Kidney tubule cell (primary cell): ENCODE results near the gene MYO18A.
"Not testable (repeated sequence)": the region's sequence is repeated elsewhere in the genome, so short reads cannot be mapped to it uniquely, and the experiment has no call there.

Experiments
- DNase-seq: peaks from one replicate; pipeline ENCODE4 v3.0.0-alpha.2; 2018; ENCODE audit warnings: low spot score

Gene MYO18A

DNA sequence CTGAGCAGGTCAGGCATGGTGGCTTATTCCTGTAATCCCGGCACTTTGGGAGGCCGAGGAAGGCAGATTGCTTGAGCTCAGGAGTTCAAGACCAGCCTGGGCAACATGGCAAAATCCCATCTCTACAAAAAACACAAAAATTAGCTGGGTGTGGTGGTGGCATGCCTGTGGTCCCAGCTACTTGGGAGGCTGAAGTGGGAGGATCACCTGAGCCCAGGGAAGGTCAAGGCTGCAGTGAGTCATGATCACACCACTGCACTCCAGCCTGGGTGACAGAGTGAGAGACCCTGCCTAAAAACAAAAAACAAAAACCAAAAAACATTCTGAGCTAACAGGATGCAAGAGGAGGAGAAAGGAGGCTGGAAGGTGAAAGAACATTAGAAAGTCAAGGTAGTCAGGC lies 33.0 kb downstream of the MYO18A start:
- DNase-seq: not testable (repeated sequence)

DNA sequence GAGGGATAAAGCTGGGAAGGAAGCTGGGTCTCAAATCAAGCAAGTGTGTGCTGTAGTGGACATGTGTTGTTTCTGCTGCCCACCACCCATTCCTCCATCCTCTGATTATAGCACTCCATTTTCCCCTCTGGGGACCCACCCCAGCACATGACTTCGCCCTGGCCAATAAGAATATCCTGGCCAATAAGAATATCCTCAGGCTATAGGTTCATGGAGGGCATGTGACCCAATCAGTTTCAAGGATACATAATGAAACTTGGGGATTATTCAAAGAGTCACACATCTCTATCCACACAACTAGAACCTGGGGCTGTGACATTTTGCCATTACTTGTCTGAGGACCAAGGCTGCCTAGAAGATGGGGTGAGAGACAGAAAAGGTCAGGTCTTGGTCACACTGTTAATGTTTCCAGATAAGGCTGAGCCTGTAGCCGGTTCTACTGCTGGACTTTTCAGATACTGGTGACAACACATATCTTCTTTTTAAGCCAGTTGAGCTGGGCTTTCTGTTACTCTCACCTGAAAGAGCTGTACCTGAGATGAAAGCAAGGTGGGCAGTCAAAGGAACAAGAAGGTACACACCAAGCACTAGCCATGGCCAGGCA lies 33.7 kb downstream of the MYO18A start:
- DNase-seq: no peak

DNA sequence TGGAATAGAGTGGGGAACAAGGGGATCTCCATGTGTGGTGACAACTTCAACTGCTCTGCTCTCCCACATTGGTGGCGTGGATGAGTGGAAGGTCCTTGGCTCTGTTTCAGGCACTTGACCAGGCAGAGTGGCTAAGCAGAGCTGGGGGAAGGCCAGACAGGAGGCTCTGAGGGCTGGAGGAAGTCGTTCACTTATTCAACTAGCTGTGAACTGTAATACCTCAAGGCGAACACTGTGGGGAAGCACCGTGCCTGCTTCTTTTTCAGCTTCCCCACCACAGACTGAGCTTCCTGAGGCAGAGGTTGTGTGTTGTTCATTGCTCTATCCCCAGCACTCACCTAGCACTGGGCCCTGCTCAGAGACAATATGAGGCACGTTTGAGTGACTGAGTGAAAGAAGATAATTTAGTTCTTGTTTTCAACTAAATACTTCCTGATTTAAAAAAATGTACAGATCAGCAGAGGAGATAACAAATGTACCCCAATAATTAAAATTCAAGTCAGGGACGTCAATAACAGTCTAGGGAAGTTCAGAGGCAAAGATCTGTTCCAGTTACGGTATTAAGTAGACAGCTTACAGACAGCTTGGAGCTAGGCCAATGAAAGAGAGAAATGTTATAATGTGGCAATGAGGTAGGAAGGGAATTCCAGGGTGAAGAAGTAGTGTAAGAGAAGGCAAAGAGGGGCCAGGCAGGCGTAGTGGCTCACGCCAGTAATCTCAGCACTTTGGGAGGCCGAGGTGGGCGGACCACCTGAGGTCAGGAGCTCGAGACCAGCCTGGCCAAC lies 34.7 kb downstream of the MYO18A start:
- peak; percentile 85 for DNase-seq

DNA sequence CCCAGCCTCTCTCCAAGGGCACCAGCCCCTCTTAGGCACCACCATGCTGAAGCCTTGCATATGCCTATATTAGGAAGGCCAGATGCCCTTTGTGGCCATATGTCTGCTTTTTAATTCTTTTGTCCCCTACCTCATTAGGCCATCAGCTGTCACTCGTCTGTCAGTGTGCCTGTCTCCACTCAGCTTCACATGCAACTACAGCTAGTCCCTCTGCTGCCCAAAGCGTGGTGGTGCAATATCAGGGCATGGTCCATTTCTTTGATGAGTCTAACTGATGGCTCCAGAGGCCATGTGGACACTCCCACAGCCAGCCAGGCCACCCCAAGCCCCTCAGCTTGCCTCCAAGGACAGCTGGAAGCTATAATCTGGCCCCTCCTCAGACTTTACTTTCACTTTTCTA lies 36.3 kb downstream of the MYO18A start:
- peak; percentile 33 for DNase-seq

DNA sequence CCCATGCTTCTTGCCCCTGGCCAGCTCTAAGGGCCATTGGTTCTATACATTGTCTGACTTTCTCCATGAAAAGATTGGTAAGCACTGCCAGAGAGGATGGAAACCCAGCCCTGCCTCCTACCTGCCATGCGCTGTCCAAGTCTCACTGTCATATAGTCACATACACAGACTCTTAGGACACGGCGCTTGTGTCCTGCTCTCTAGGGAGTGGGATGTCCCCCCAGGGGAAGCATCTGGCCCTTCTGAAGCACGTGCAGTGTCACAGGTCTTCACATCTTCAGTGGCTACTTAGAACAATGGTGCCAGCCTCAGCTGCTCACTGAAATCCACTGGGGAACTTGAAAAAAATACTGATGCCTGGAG lies 38.7 kb downstream of the MYO18A start:
- DNase-seq: no peak

DNA sequence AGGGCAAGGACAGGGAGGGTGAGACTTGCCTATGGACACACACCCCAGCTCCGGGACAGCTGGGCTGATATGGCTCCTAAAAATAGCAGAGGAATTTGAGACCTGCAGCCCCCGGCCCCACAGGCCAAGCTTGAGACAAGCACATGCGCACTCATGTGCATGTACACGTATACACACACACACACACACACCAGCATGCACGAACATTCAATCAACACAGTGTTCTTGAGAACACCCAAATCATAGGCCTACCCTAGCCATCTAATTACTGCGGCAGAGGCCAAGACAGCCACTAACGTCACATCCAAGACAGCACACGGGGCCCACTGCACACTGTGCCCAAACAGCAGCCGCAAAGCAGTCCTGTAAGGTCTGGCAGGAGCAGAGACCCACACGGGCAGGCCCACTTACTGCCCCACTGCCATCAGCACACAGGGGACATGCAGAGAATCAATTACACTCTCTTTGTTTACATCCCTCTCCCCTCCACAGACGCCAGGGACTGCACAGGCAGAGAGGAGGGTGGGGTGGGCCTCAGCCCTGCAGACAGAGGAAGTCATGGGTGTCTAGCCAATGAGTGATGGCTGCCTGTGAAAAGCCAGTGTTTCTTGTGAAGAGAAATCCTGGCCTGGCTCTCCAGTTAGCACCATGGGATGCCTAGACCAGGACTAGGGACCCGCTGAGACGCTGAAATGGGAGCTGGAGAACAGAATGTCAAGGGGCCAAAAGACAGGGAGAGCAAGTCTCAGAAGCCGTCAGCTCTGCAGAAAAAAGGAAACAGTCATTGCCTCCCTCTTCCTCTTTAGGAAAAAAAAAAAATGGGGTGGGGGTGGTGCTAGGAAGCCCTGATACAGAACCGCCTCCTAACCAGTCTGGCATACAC lies 39.3 kb downstream of the MYO18A start:
- DNase-seq: no peak

DNA sequence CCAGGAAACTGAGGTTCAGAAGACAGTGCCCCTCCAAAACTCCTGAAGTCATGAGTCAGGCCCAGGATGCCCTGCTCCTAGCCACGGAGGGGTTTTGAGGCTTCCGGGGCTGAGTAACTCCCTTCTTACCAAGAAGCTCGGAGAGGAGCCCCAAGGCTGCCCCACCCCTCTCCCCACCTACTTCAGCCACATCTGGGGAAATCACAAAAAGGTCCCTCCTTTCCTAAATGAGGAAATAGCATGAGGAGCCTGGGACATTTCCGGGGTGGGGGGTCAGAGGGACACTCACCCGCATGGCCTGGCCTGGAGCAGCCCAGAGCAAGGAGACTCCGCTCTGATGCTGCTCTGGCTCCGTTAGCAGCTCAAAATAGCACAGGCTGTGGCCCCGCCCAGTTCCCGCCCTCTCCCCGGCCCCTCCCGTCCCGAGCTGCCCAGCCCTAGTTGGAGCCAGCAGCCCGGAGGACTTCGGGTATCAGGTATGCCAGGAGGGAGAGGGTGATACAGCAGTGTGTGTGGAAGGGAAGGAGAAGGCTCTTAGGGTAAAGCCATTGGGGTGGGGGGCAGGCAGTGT lies 40.1 kb downstream of the MYO18A start:
- DNase-seq: peak; percentile 66

DNA sequence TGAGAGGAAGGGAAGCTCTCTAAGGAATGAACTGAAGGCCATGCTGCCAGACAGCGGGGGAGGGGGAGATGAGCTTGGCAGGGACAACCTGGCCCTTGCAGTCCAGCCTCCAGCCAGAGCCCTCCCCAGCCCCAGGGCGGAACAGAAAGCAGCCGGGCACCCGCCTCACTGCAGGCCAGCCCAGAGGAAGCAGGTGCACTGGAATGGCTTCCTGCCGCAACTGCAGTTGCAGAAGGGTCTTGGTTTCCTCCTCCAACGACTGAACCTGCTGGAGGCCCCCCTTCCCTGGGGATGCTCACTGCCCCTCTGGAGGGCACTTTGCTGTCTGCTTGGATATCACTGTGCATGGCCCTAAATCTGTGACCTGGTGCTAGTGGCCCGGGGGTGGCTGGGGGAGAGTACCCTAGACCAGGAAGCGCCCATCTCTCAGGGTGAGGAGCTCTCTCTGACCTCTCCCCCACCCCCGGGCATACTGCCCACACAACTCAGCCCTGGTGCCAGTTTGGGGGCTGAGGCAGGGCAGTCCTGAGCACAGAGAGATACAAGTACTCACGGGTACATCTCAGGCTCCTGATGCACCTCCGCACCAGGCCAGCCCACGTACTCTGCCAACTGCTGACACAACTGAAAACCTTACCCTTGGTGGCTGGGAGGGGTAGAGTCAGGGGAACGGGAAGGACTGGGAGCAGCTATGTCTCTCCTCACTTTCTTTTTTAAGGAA lies 41.1 kb downstream of the MYO18A start:
- peak; percentile 24 for DNase-seq

DNA sequence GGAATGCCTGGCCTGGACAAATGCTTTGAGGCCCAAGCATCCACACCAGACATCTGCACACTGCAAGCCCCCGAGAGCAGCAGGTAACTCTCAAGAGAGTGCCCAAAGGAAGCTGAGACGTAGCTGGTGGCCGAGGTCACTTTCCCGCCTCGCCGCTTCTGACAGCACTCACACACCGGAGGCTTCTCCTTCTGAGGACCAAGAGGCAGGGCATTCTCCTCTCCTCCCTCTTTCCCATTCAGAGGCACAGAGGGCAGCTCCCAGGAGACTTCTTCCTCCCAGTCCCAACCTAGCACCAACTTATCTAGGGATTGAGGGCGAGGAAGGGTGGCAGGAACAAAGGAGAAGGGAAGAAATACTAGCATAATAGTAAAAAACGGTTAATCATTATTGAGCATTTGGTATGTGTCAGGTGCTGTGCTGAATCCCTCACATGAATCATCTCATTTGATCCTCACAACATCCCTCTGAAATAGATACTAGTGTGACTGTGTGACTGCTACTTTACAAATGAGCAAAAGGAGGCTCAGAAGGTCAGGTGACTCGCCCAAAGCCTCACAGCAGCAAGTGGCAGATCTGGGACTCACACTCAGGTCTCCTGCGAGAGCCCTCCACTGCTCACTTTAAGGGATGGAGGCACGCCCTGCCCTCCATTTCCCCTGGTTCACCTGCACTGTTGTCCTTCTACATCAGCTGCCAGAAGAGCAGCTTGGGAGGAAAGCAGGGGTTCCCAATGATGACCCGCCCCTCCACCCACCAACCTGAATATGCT lies 41.8 kb downstream of the MYO18A start:
- peak; percentile 93 for DNase-seq

DNA sequence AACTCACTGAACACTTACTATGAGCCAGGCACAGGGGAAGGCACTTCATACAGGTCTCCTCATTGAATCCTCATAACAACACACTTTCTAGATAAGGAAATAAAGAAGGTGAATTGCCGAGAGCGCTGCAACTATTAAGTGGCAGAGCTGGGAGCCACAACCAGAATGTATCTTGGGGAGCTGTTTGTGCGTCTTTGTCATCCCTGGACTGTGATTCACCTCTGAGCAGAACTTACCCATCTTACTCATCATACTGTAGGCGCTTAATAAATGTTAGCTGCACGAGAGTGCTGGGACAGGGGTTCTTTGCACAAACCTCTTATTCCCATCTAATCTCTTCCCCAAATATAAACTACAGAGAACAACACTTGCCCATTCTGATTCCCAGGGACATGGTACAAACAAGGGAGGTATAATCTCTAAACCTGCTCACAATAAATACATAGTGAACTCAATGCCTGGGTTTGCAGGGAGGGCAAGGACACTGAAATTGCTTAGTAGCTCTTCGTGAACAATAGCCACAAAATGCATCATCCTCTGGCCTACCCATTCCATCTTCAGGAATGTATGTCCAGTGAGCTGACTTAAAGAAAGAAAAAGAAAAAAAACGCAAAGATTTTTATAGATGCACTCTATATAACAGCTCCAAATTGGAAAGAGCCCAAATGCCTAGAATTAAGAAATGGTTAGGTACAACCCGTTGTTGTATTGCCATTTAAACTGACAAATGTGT lies 43.0 kb downstream of the MYO18A start:
- peak; percentile 57 for DNase-seq

DNA sequence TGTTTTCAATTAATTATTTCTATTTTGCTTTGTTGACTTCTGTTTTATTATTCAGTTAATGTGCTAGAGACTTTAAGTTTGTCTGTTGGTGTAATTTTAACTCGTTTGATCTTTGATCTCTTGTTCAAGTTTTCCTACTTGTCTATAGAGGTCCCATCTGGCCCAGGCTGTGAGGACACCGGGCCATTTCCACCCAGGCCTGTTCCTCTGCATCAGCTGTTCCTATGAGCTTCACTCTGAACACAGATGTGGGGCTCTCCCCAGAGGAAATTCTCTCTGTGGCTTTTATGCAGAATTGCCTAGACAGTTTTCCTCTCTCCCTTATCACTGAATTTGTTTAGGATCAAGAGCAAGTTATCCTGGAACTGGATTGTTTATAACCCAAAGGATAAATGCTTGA lies 44.7 kb downstream of the MYO18A start:
- no peak for DNase-seq

DNA sequence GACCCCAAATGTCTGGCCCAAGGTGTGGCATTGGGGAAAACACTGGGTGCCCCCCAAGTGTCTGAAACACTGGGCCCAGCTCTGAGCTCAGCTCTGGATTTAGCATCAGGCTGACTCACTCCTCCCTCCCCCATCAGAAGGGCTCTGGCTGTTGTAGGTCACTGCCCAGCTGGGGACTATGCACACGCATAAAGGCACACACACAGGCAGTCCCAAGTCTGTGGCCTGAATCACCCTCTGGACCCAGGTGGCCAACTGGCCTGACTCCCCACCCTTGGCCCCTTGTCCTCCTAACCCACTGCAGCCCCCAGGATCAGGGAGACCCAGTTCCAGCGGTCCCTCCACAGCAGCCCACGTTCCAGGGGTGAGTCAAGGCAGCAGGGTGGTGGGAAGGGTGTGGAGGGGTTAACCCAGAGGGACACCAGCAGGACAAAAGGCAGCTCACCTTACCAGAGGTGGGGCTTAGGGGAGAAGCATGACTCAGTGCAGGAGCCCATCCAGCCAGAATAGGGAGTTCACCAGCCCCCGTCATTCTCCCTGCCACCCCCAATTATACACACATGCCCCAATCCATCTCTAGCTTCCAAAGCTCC lies 47.0 kb downstream of the MYO18A start:
- peak; percentile 84 for DNase-seq

DNA sequence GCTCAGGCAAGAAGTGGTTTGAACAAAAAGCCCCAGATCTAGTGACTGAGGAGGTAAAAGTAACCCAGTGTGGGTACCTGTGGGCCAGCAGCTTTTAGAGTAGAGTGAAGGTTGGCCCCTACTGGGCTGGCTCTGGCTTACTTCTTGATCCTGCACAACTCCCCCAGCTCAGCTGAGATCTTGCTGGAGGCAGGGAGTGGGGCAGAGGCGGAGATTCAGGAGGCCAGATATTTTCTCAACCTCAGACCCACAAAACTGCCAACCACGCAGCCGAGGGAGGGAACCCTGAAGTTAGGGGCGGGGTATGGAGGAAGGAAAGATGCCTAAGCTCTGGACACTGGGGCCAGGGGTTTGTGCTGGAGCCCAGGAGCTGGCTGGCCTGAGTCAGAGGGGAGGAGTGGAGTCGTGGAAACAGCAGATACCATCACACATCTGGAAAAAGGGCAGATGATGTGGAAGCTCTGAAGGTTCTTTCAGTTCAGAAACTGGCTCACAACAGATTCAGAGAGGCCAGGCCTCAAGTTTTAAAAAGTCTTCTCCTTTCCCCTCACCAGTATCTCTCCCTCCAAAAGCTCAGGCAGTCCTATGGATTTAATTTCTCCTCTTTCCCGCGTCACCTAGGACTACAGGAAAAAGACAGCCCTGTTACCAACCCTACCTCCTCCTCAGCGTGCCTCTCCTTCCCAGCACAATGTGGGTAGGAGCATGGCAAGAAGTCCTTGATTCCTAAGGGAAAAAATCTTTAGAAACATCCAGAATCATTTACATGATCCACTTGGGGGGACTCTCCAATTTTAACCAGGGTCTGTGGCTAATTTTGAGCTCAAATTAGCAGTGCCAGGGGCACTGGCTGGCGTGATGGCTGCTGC lies 48.1 kb downstream of the MYO18A start:
- peak; percentile 54 for DNase-seq

DNA sequence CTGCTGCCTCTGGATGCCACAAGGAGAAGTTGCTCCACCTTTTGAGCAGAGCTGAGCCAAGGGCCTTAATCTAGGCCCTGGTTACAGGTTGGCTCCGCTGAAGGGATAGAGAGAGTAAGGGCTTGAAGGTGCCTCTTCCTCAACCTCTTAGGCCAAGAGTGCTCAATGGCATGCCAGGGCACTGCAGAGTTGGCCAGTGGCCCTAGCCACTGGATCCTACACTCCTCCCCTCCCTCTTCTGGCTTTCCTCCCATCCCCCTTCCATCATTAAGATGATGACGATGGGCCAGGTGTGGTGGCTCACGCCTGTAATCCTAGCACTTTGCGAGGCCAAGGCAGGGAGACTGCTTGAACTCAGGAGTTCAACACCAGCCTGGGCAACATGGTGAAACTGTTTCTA lies 50.5 kb downstream of the MYO18A start:
- DNase-seq: no peak

DNA sequence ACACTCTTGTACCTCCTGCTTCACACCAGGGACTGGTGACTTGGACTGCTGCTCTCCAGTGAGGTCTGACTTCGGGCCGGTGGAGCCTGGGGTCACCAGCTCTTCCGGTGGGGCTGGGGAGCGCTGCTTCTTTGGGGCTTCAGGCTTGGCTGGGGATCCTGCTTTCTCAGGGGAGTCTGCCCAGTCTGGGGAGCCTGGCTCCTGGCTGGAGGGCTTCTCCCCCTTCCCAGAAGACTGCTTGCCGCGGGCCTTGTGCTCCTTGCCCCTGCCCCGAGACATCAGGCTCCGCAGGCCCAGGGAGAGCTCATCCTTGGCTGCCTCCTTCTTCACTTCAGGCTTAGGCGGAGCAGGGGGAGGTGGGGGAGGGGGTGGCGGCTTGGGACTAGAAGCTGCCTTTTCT lies 52.4 kb downstream of the MYO18A start:
- no peak for DNase-seq

DNA sequence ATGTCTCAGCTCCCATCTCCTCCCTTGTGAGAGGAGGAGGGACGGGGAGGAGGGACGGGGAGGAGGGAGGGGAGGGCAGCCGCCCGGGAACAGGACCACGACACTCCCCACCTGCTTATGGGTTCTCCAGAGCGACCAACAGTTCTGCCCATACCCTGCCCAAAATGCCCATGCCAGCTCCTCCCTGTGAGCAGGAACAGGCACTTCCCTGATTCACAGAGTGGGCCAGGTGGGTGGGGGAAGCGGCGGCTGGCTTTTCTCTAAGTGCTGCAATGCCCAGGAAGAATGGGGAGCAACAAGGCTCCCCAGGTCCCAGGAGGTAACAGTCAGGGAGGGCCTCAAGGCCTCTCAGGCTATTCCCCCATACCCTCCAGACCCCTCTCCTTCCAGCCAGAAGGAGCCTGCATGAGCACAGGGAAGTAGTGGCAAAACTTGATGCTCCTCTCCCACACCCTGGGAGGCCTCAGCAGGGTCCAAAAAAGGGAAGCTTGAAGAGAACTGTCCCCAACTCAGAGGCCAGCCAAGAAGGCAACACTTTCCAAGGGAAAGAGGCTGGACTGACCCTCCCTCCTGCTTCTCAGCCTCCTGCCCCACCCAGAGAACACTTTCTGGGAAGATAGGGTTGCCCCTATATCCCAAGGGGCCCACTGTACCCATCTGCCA lies 53.8 kb downstream of the MYO18A start:
- no peak for DNase-seq

DNA sequence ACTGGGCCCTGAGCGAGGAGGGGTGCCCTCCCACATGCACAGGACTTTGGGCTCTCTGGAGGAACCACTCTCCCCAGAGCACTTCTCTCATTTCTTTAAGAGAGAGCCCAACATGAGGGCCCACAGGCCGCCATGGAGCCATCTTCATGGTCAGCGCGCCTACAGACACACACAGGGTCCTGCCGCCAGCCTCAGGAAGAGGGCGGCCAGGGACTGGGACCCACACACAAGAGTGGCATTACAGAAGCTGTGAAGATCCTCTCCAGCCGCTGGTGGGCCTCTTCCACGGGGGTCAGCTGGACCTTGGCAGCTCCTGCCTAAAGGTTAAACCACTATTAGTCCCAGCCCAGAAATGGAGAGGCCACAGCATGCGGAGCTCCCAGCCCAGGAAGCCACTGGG lies 54.5 kb downstream of the MYO18A start:
- no peak for DNase-seq

DNA sequence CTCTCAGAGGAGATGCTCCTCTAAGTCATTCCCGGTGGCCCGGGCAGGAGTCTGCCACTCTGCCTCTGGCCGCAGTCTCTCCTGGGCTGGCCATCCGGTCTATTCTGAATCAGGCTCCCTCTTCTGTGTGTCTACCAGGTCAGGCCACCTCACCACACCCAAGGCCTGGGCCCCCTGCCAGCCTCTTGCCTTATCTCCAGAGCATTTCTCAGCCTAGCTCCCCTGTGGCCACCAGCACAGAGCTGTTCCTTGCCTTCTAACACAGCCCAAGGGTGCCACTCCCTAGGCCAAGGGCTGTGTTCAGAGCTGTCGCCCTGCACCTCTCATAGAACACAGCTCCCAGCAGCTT lies 55.3 kb downstream of the MYO18A start:
- DNase-seq: no peak
